T-helper 2 cell treated with Interferon-gamma antibody and Interleukin-4, amounts not matched to agents 5 μg/mL and 100 μg/mL, for 36 hours (primary cell): Measurements from ENCODE around the gene CRISPLD2.

ENCODE experiments used
- DNase-seq: peaks from one replicate; pipeline ENCODE4 v3.0.0; 2021; ENCODE audit warnings: low spot score
- H3K27ac Mint-ChIP-seq: one replicate; pipeline ENCODE4 v1.8.0; 2021; ENCODE audit warnings: mild to moderate bottlenecking, mixed read lengths
- H3K27me3 Mint-ChIP-seq: one replicate; pipeline ENCODE4 v1.8.0; 2021; ENCODE audit warnings: low read depth, mixed read lengths
- H3K36me3 Mint-ChIP-seq: one replicate; pipeline ENCODE4 v1.8.0; 2021; ENCODE audit warnings: low read depth, mixed read lengths
- H3K4me1 Mint-ChIP-seq: one replicate; pipeline ENCODE4 v1.8.0; 2021; ENCODE audit warnings: low read depth, mixed read lengths
- H3K4me3 Mint-ChIP-seq: one replicate; pipeline ENCODE4 v1.8.0; 2022; ENCODE audit warnings: mild to moderate bottlenecking, moderate library complexity, mixed read lengths
- H3K9me3 Mint-ChIP-seq: one replicate; pipeline ENCODE4 v1.8.0; 2021; ENCODE audit warnings: mixed read lengths

CRISPLD2 gene

GRCh38 chr16:84891149-84891795, 71.5 kb downstream of the CRISPLD2 start:
- H3K9me3 Mint-ChIP-seq: no peaks in the 10 kb centered on the region
- no peak for DNase-seq
- H3K36me3 Mint-ChIP-seq: no peaks in the 10 kb centered on the region
- H3K27me3 Mint-ChIP-seq: no peaks in the 10 kb centered on the region
- no peak overlapping the region for H3K4me3 Mint-ChIP-seq
- no peaks in the 10 kb centered on the region for H3K4me1 Mint-ChIP-seq
- H3K27ac Mint-ChIP-seq: no peak overlapping the region

DNA sequence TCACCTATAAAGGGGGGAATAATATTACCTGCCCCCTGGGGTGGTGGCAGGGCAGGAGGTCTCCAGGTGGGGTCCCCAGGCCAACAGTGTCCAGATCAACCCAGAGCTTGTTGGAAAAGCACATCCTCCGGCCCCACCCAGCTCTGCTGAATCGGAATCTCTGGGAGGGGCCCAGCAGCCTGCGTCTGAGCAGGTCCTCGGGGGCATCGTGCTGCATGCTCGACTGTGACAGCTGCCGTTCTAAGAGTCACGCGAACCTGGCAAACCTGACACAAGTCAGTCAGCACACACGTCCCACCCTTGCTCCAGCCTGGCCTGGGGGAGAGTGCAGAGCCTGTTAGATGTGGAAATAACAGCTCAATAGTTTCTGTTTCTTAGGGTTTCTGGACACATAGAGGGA, 72.3 kb downstream of the CRISPLD2 start:
- Mint-ChIP-seq H3K4me1 (no peaks in the 10 kb centered on the region), H3K4me3 (no peak overlapping the region), H3K27me3 (no peaks in the 10 kb centered on the region), H3K9me3 (no peaks in the 10 kb centered on the region), H3K27ac (no peak overlapping the region), H3K36me3 (no peaks in the 10 kb centered on the region)
- DNase-seq: no peak

DNA sequence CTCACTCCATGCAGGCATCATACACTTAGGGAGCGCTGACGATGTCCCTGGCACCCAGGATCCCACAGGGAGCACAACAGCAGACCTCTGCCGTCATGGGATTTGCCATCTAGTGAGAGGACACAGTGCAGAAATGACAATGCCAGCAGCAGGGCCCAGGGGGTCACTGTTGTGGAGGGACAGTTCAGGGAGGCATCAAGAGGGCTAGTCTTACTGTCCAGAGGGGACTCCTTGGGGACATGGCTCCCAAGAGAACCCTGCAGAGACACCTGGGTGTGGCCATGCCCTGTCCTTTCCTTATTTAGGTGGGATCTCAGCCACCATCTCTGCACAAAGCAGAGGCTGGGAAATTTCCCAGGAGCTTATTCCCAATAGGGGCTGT, 73.7 kb downstream of the CRISPLD2 start:
- no peaks in the 10 kb centered on the region for H3K9me3 Mint-ChIP-seq
- H3K27ac Mint-ChIP-seq: no peak overlapping the region
- no peaks in the 10 kb centered on the region for H3K36me3 Mint-ChIP-seq
- no peak overlapping the region for H3K4me3 Mint-ChIP-seq
- peaks cover 4% of the 10 kb centered on the region for H3K4me1 Mint-ChIP-seq
- DNase-seq: no peak
- H3K27me3 Mint-ChIP-seq: peaks cover 3% of the 10 kb centered on the region

DNA sequence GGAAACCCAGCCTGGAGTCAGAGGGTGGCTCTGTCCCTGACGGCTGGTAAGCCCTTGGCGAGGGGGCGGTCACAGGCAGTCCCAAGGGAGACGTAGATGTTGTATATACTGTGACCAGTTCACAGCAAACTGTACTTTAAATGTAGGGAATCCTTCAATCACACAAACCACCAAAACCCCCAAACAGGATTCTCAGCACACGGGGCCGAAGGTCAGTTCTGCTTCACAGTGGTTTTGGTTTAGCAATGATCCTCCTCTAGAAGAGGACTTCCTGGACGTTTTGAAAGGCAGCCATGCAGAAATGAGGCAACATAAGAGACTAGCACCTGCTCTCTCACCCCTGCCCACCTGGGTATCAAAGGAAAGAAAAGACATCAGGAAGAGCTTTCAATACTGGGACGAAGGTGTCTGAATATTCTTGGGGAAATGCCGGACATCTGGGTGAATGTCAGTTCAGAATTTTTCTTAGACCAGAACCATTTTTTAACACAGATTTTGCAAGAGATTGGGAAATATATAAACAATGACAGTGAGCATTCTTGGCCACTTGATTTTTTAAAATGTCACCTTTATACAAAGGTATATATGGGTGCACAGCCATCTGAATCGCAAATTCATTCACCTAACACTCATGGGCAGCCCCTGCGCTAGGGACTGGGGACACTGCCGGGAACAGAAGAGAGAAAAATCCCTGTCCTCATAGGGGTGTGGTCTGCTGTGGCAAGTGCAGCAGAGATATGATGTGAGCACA, 74.2 kb downstream of the CRISPLD2 start:
- no peaks in the 10 kb centered on the region for H3K9me3 Mint-ChIP-seq
- H3K27me3 Mint-ChIP-seq: peaks cover 4% of the 10 kb centered on the region
- peaks cover 5% of the 10 kb centered on the region for H3K4me1 Mint-ChIP-seq
- no peak for DNase-seq
- H3K27ac Mint-ChIP-seq: no peak overlapping the region
- no peak overlapping the region for H3K4me3 Mint-ChIP-seq
- H3K36me3 Mint-ChIP-seq: no peaks in the 10 kb centered on the region

DNA sequence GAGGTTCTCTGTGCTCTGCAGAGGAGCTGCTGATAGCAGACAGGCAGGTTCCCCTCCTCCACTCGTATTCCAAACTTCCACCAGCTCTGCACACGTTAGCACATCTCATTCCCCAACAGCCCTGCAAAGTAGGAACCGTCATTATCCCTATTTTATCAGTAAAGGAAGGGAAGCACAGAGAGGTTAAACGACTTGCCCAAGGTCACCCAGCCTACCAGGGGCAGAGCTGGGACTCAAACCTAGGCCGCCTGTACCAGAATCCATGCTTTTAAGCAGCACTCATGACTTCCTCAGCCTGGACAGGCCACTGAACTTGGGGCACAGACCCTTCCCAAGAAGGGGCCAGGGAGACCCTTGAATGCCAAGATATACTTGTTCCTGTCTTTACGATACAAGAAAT, 75.2 kb downstream of the CRISPLD2 start:
- H3K27ac Mint-ChIP-seq: no peak overlapping the region
- H3K27me3 Mint-ChIP-seq: peaks cover 4% of the 10 kb centered on the region
- H3K4me3 Mint-ChIP-seq: no peak overlapping the region
- H3K4me1 Mint-ChIP-seq: peaks cover 5% of the 10 kb centered on the region
- DNase-seq: no peak
- H3K9me3 Mint-ChIP-seq: no peaks in the 10 kb centered on the region
- no peaks in the 10 kb centered on the region for H3K36me3 Mint-ChIP-seq

DNA sequence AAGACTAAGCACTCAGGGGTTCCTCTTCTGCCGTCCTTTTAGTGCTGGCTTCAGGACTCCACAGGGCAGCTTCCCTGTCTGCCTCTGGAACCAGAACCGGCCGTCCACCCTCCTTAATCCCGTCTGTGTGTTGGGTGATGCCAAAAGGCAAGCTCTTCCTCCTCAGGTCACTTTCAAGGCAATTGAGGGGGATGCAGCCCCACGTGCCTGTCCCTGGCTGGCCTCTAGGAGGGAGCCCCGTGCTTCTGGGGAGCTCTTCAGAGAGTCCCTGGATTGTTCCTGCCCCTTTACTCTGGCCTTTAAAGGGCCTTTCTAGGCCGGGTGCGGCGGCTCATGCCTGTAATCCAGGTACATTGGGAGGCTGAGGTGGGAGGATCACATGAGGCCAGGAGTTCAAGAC, 77.1 kb downstream of the CRISPLD2 start:
- H3K9me3 Mint-ChIP-seq: no peaks in the 10 kb centered on the region
- H3K36me3 Mint-ChIP-seq: no peaks in the 10 kb centered on the region
- no peak for DNase-seq
- H3K4me3 Mint-ChIP-seq: no peak overlapping the region
- no peak overlapping the region for H3K27ac Mint-ChIP-seq
- peaks cover 4% of the 10 kb centered on the region for H3K27me3 Mint-ChIP-seq
- peaks cover 5% of the 10 kb centered on the region for H3K4me1 Mint-ChIP-seq

- Mint-ChIP-seq H3K27ac (no peak overlapping the region), H3K4me3 (no peak overlapping the region)
Observed at GRCh38 chr16:84897911-84898377, 78.2 kb downstream of the CRISPLD2 start.

DNA sequence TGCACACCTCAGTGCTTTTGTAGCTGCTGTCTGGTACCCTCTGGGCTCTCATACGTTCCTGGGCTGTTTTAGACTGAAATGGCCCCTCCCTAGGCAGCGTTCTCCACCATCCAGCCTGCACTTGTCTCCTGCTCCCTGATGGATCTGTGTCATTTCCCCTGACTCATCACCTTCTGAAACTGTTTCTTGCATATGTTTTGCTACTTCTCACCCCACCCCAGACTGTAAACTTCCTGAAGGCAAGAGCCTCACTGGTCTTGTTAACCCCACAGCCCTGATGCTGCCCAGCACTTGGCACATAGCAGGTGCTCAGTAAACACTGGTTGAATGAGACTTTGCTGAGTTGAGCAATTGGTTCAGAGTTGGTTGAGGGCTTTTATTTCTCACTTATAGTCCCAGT, 78.7 kb downstream of the CRISPLD2 start:
- no peaks in the 10 kb centered on the region for H3K9me3 Mint-ChIP-seq
- H3K36me3 Mint-ChIP-seq: no peaks in the 10 kb centered on the region
- H3K4me3 Mint-ChIP-seq: no peak overlapping the region
- no peak overlapping the region for H3K27ac Mint-ChIP-seq
- H3K4me1 Mint-ChIP-seq: peaks cover 5% of the 10 kb centered on the region
- no peak for DNase-seq
- H3K27me3 Mint-ChIP-seq: peaks cover 4% of the 10 kb centered on the region

More at GRCh38 chr16:84897911-84898377, 78.2 kb downstream of the CRISPLD2 start:
- no peak for DNase-seq
- Mint-ChIP-seq H3K27me3 (peaks cover 4% of the 10 kb centered on the region), H3K9me3 (no peaks in the 10 kb centered on the region), H3K36me3 (no peaks in the 10 kb centered on the region), H3K4me1 (peaks cover 5% of the 10 kb centered on the region)

DNA sequence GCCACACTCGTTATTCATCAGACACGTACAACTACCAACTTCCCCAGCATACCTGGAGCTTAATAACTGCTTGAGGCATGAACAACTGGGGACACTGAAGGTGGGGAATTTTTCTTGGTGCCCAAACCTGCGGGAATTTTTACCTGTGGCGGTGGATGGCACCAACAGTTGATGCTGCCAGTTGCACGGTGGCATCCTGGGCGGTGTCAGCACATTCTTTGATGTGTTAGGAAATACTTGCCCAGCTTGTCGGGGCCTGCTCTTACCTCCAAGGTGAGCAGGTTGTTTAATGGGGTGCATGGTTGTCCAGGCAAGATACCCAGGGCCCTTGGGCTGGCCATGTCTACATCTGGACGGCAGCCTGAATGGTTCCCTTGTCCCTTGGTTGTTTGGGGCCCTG, 79.6 kb downstream of the CRISPLD2 start:
- no peak overlapping the region for H3K4me3 Mint-ChIP-seq

DNA sequence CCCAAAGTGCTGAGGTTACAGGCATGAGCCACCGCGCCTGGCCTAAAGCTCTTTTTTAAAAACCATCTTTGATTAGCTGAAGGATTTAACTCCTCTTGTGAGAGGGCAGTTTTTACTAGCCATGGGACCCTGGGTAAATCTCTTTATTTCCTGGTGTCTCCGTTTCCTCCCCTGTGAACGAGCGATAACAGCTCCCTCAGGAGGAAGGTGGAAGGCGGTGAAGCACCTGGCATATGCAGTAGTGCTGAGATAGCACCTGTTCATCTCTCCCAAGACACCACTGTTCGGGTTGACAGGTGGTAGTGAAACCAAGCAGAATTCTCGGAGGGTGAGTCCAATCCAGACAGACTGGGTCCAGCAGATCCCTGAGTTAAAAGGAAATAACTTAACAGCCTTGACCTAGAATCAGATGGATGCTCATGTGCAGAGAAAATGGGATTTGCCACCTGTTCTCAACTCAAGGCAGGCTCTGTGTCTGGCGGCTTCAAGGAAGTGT, 86.2 kb downstream of the CRISPLD2 start:
- Mint-ChIP-seq H3K9me3 (no peaks in the 10 kb centered on the region), H3K27me3 (no peaks in the 10 kb centered on the region), H3K27ac (no peak overlapping the region), H3K4me1 (no peaks in the 10 kb centered on the region), H3K4me3 (no peak overlapping the region), H3K36me3 (no peaks in the 10 kb centered on the region)
- no peak for DNase-seq

More for the DNA sequence above, 79.6 kb downstream of the CRISPLD2 start:
- H3K36me3 Mint-ChIP-seq: no peaks in the 10 kb centered on the region
- peaks cover 4% of the 10 kb centered on the region for H3K27me3 Mint-ChIP-seq
- peaks cover 5% of the 10 kb centered on the region for H3K4me1 Mint-ChIP-seq
- no peak for DNase-seq
- H3K9me3 Mint-ChIP-seq: no peaks in the 10 kb centered on the region
- no peak overlapping the region for H3K27ac Mint-ChIP-seq

- no peaks in the 10 kb centered on the region for H3K9me3 Mint-ChIP-seq
- H3K36me3 Mint-ChIP-seq: no peaks in the 10 kb centered on the region
Observed at GRCh38 chr16:84907051-84907450, 87.3 kb downstream of the CRISPLD2 start.

GRCh38 chr16:84907575-84907974, 87.8 kb downstream of the CRISPLD2 start:
- Mint-ChIP-seq H3K27ac (no peak overlapping the region), H3K27me3 (no peaks in the 10 kb centered on the region), H3K4me3 (no peak overlapping the region), H3K4me1 (no peaks in the 10 kb centered on the region), H3K36me3 (no peaks in the 10 kb centered on the region), H3K9me3 (no peaks in the 10 kb centered on the region)
- DNase-seq: no peak

More at GRCh38 chr16:84907051-84907450, 87.3 kb downstream of the CRISPLD2 start:
- H3K27ac Mint-ChIP-seq: no peak overlapping the region
- no peak for DNase-seq
- no peaks in the 10 kb centered on the region for H3K4me1 Mint-ChIP-seq
- no peak overlapping the region for H3K4me3 Mint-ChIP-seq
- no peaks in the 10 kb centered on the region for H3K27me3 Mint-ChIP-seq

DNA sequence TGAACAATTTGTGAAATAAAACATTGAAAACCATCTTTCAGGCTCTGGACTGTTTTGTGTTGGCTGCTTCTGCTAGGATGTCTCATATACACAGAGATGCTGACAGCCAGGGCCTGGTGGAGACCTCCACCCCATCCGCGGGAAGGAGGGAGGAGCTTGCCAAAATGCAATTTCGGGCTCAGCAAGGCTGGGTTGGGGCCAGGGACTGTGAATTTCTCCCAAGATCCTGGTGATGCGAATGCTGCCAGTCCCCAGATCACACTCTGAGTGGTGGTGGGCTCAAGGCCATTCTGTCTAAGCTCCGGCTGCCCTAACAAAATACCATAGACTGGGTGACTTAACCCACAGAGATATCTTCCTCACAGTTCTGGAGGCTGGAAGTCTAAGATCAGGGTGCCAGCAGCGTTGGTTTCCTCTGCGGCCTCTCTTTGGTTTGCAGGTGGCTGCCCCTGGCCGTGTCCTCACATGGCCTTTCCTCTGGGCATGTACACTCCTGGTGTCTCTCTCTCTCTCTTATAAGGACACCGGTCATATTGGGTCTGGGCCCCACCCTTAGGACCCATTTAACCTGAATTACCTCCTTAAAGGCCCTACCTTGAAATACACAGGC, 89.8 kb downstream of the CRISPLD2 start:
- no peak overlapping the region for H3K27ac Mint-ChIP-seq
- H3K36me3 Mint-ChIP-seq: no peaks in the 10 kb centered on the region
- no peak for DNase-seq
- H3K4me1 Mint-ChIP-seq: no peaks in the 10 kb centered on the region
- H3K4me3 Mint-ChIP-seq: no peak overlapping the region
- no peaks in the 10 kb centered on the region for H3K9me3 Mint-ChIP-seq
- peaks cover 9% of the 10 kb centered on the region for H3K27me3 Mint-ChIP-seq
